ENCODE measurements around the gene SNAP29.
"Not testable (repeated sequence)": the region's sequence is repeated elsewhere in the genome, so short reads cannot be mapped to it uniquely, and the experiment has no call there.

The SNAP29 gene

DNA sequence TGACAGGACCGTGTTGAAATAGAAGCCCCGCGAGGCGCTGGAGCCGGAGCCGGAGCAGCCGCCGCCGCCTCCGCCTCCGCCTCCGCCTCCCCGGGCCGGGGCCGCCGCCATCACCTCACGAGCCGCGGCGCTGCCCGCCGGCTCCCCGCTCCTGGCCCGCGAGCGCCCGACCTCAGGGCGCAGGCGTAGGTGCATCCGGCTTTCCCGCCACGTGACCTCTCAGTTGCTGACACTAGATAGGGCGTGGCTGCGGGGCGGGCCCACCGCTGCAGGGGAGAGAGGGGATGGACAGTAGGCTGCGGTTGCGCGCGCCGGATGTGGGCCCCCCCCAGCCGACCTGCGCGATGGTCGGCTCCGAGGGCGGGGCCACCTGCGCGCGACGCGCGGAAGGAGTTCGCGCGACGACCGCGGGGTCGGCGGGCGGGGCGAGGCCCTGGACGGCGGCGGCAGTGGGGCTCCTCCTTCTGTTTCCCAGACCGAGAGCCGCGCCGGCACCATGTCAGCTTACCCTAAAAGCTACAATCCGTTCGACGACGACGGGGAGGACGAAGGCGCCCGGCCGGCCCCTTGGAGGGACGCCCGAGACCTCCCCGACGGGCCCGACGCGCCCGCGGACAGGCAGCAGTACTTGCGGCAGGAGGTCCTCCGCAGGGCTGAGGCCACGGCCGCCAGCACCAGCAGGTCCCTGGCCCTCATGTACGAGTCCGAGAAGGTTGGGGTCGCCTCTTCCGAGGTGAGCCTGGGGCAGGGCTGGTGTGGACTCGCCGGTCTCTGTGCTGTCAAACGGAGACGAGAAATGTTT lies at the start of gene SNAP29, which contains the start of gene PI4KA:
TSS of gene SNAP29 (plus strand) at position 393 of the 802 bp plus-strand sequence. CDS start at position 497, 104 bp downstream.
TSS of gene PI4KA (minus strand) at position 197 of the 802 bp plus-strand sequence. CDS start at position 111, 86 bp downstream.
- ATAC-seq = peak; percentile 97

DNA sequence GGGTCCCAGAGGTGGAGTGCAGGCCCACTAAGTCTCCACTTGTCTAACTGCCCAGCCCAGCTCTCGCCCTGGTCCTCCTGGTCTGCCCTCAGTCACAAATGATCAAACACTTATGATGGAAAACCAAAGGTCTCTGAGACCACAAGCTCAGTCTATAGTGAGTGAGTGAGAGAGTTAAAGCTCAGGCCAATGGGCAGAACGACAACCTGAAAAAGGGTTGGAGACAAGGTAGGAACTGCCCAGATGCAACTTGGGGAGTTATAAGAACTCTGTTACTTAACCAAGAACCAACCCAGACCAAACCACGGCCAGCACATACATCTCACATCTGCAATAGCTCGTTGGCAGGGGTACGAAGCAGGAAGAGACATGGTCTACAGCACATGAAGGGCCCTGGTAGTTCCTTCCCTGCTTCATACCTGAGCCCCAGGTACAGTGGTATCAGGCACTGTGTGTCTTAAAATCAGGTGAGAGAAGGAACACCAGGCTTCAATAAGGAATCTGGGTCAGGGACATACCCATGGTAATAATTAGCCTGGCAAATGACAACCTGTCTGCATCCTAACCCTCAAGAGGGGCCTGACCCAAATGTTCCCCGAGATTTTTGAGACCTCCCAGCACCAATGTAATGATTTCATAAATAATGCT lies 49.1 kb upstream of the SNAP29 start:
- Mint-ChIP-seq H3K27me3 (no peaks in the 10 kb centered on the region), H3K27ac (no peak overlapping the region)
- DNase-seq = no peak

More for the DNA sequence above, at the start of gene SNAP29, which contains the start of gene PI4KA:
- H3K9me3 Mint-ChIP-seq = no peaks in the 10 kb centered on the region
- H3K27me3 Mint-ChIP-seq = no peaks in the 10 kb centered on the region
- peak within 1 kb of the TSS; percentile 90 to 93 for H3K27ac Mint-ChIP-seq
- H3K4me1 Mint-ChIP-seq = peaks cover 70% of the 10 kb centered on the region
- peak within 1 kb of the TSS; percentile 82 to 86 for H3K4me3 Mint-ChIP-seq
- peak; percentile 98 to 99 for DNase-seq

DNA sequence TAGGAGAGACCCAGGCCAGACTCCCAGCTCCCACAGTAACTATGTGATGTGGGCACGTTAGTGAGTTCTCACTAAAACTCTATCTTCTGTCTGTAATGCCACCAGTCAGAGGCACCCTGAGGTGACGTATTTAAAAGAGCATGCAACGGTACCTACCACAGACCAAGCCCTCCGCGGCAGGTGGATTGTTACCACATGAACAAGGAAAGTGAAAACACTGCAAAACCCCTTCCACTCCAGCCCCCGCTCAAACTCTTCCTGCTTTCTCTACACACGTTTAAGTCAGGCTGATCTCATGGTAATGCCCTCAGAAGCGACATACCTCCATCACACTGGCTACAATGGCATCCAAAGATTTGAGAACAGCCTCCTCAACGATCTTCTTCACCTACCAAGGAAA lies 48.2 kb upstream of the SNAP29 start:
- ATAC-seq (peak; percentile 97), DNase-seq (peak; percentile 46 to 67)
- H3K9me3 Mint-ChIP-seq = no peaks in the 10 kb centered on the region
- H3K4me1 Mint-ChIP-seq = peaks cover 38% of the 10 kb centered on the region
- peak overlapping the region; percentile 44 to 79 for H3K4me3 Mint-ChIP-seq
- peak overlapping the region; percentile 82 to 93 for H3K27ac Mint-ChIP-seq
- no peaks in the 10 kb centered on the region for H3K27me3 Mint-ChIP-seq

More for the DNA sequence above, 49.1 kb upstream of the SNAP29 start:
- Mint-ChIP-seq H3K4me1 (peaks cover 38% of the 10 kb centered on the region), H3K4me3 (no peak overlapping the region), H3K9me3 (no peaks in the 10 kb centered on the region)
- no peak for ATAC-seq

DNA sequence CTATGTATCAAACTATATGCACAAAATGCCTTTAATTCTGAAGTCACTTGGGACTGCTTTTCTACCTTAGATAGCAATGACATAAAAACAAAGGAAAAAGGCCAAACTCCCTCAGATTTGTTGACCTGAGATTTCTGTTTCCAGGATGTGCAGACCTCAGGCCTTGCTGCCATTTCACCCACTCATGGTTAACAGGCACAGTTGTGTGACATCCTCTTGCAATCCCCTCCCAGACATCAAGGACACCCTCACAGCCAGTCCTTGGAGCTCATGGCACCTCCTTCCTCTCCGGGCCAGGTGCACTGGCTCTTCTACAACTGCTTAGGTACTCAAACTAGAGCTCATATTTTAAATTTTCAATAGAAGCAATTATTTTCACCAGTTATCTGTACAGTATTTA lies 47.6 kb upstream of the SNAP29 start:
- Mint-ChIP-seq H3K27ac (peak overlapping the region; percentile 82 to 93), H3K4me3 (peak overlapping the region; percentile 54 to 79), H3K4me1 (peaks cover 38% of the 10 kb centered on the region), H3K9me3 (no peaks in the 10 kb centered on the region), H3K27me3 (no peaks in the 10 kb centered on the region)
- peak in 1 of 2 donors; percentile 8 for DNase-seq
- peak; percentile 57 for ATAC-seq

DNA sequence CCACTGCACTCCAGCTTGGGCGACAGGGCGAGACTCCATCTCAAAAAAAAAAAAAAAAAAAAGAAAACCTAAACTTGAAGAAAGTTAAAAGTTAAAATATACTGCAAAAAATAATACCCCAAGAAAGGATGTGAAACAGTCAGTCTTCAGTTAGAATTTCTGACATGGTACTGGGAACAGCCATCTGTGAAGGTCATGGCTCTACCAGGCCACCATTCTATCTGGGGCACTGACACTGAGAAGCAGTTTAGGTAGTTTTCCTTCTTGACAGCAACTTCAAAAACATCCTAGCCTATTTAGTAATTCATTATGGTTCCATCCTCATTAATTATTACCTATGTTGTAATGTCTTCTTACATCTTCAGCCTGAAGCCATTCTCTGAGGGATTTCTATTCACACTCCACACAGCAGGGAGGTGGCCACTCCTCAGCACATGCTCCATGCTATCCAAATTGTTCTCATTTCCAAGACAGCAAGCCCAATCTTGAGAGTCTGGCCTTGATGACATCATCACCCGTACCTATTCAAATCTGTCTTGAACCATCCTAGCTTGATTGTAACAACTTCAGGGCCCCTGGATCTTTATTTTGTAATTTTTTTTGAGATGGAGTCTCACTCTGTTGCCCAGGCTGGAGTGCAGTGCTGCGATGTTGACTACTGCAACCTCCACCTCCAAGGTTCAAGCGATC lies 46.7 kb upstream of the SNAP29 start:
- no peaks in the 10 kb centered on the region for H3K27me3 Mint-ChIP-seq
- H3K9me3 Mint-ChIP-seq = no peaks in the 10 kb centered on the region
- no peak overlapping the region for H3K27ac Mint-ChIP-seq
- no peak overlapping the region for H3K4me3 Mint-ChIP-seq
- H3K4me1 Mint-ChIP-seq = peaks cover 38% of the 10 kb centered on the region
- no peak for DNase-seq
- ATAC-seq = no peak

DNA sequence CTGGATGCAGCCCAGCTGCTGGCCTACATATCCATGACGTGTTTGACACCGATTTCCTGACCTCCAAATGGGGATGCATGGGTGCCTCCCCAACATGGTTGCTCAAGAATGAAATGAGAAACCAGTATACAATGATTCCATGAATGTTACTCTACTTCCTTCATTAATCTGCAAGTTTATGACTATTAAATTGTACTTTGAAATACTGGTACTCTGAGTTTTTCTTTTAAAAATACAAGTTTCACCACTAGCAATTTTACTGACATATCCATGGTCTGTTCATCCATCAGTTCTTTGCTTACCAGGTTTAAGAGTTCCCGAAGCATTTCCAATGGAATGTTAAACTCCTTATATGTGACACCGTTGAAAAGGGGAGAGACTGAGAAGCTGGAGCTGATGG lies 45.8 kb upstream of the SNAP29 start:
- no peaks in the 10 kb centered on the region for H3K27me3 Mint-ChIP-seq
- no peak overlapping the region for H3K27ac Mint-ChIP-seq
- peaks cover 38% of the 10 kb centered on the region for H3K4me1 Mint-ChIP-seq
- no peaks in the 10 kb centered on the region for H3K9me3 Mint-ChIP-seq
- H3K4me3 Mint-ChIP-seq = no peak overlapping the region
- no peak for ATAC-seq
- no peak for DNase-seq

DNA sequence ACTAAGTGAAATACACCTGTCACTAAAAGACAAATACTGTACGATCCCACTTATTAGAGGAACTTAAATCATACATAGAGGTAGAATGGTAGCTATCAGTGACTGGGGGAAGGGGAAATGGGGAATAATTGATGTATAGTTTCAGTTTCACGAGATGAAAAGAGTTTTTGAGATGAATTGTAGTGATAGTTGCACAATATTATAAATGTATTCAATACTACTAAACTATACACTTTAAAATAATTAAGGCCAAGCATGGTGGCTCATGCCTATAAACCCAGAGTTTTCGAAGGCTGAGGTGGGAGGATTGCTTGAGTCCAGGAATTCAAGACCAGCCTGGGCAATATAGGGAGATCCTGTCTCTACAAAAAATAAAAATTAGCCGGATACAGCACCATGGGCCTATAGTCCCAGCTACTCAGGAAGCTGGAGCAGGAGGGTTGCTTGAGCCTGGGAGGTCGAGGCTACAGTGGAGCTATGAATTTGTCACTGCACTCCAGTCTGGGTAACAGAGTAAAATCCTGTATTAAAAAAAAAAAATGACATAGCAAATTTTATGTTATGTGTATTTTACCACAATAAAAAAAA lies 44.5 kb upstream of the SNAP29 start:
- H3K9me3 Mint-ChIP-seq = no peaks in the 10 kb centered on the region
- peak overlapping the region in 1 of 2 donors; percentile 40 for H3K27ac Mint-ChIP-seq
- DNase-seq (no peak), ATAC-seq (no peak)
- no peak overlapping the region for H3K4me3 Mint-ChIP-seq
- H3K27me3 Mint-ChIP-seq = no peaks in the 10 kb centered on the region
- H3K4me1 Mint-ChIP-seq = peaks cover 38% of the 10 kb centered on the region

DNA sequence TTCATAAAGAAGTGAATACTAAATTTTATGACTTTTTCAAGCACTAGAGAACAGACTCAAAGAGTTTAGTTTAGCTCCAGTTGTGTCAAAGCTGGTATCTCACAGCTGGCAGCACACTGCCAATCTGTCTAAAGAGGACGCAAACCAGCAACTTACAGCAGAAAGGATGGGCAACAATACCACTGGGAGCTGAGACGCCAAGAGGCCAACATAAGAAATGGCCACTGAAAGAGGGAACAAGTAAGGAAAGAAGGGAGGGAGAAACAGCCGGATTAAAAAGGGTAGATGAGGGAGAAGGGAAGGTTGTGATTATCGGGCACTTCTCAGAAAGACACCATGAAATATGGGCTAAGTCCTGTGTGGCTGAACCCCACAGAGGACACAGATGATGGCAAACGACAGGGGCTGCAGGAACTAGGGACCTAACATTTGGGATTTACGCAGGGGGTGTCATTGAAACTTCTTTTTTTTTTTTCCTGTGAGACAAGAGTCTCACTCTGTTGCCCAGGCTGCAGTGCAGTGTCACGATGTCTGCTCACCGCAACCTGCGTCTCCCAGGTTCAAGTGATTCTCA lies 43.2 kb upstream of the SNAP29 start:
- DNase-seq (no peak), ATAC-seq (no peak)
- no peaks in the 10 kb centered on the region for H3K9me3 Mint-ChIP-seq
- H3K27ac Mint-ChIP-seq = no peak overlapping the region
- peaks cover 26% of the 10 kb centered on the region for H3K4me1 Mint-ChIP-seq
- H3K27me3 Mint-ChIP-seq = no peaks in the 10 kb centered on the region
- H3K4me3 Mint-ChIP-seq = no peak overlapping the region

DNA sequence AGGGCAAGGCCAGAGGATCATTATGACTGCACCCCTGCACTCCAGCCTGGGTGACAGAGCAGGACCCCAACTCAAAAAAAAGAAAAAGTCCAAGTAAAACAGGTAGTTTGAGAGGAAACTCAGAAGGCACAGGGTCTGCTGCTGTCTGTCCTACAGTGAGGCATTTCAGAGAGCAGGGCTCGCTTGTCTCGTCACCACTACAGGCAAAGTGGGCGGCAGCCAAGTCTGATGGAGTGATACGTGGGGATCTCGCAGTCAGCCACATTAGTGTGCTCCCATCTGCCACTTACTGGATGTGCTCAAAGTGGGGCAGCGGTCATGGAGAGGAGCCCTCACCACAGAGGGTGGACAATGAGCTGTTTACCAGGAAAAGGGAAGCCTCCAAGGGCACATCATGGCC lies 42.2 kb upstream of the SNAP29 start:
- no peaks in the 10 kb centered on the region for H3K27me3 Mint-ChIP-seq
- H3K4me3 Mint-ChIP-seq = no peak overlapping the region
- H3K27ac Mint-ChIP-seq = peak overlapping the region in 1 of 2 donors; percentile 19
- DNase-seq (no peak), ATAC-seq (no peak)
- H3K9me3 Mint-ChIP-seq = no peaks in the 10 kb centered on the region
- H3K4me1 Mint-ChIP-seq = peaks cover 16% of the 10 kb centered on the region

DNA sequence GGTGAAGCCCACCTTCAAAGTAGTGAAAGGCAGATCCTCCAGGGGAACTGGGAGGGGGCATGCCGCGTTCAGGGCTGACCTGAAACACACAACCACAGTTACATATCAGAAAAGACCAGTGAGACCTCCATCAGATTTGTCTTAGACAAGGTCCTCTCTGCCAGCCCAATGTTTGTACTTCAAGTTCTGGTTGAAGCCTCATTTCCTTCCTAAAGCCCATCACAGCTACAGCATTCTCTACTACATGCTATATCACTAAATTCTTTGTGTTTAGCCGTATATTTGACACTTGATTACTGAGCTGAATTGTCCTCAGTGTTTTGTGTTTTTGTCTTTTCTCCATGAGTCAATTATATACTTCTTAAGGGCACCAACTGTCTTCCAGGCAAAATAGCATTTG lies 40.3 kb upstream of the SNAP29 start:
- Mint-ChIP-seq H3K9me3 (no peaks in the 10 kb centered on the region), H3K27ac (no peak overlapping the region), H3K27me3 (no peaks in the 10 kb centered on the region), H3K4me1 (peaks cover 7% of the 10 kb centered on the region), H3K4me3 (no peak overlapping the region)
- no peak for DNase-seq
- ATAC-seq = no peak

DNA sequence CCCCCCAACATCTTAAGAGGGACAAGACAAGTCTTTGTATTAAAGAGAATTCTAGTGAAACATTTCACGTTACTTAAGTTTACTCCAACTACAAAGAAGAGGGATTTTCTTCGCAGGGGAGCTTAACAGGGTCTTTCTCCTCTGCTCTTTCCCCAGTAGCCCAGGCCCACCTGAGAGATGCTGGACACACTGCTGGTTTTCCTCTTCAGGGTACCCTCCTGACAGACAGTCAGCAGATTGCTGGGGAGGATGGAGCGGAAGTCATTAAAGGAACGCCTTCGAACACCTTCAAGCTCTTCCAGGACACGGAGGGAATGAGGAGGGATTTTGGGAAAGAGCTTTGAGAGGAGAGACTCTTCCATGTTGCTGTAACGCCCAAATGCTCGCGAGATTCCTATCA lies 39.3 kb upstream of the SNAP29 start:
- Mint-ChIP-seq H3K9me3 (no peaks in the 10 kb centered on the region), H3K27ac (no peak overlapping the region), H3K4me1 (no peaks in the 10 kb centered on the region), H3K27me3 (no peaks in the 10 kb centered on the region), H3K4me3 (no peak overlapping the region)
- no peak for DNase-seq
- ATAC-seq = no peak

DNA sequence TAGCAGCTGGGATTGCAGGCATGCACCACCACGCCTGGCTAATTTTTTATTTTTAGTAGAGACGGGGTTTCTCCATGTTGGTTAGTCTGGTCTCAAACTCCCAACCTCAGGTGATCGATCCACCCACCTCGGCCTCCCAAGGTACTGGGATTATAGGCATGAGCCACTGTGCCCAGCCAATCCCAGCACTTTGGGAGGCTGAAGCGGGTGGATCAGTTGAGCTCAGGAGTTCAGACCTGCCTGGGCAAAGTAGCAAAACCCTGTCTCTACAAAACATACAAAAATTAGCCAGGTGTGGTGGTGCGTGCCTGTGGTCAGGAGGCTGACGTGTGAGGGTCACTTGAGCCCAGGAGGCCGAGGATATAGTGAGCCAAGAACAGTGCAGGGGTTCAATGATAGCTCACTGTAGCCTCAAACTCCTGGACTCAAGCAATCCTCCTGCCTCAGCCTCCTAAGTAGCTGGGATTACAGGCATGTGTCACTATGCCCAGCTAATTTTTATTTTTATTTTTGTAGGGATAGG lies 37.0 kb upstream of the SNAP29 start:
- not testable (repeated sequence) for ATAC-seq

DNA sequence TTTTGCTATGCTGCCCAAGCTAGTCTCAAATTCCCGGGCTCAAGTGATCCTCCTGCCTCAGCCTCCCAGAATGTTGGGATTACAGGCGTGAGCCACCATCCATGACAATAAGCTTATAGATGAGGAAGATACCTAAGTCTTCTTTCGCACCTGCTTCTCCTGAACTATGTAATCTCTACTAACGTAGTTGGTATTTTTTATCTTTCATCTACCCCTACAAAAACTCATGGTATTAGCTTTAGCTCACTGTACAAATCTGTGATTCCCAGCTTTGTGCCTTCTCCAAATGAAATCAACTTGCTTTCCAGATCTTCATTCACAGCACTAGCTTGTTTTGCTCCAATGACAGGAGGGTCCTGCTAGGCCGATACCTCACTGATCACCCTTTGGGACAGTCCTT lies 36.6 kb upstream of the SNAP29 start:
- Mint-ChIP-seq H3K9me3 (no peaks in the 10 kb centered on the region), H3K4me3 (no peak overlapping the region), H3K27me3 (no peaks in the 10 kb centered on the region), H3K4me1 (no peaks in the 10 kb centered on the region), H3K27ac (no peak overlapping the region)
- DNase-seq = no peak
- ATAC-seq = no peak

More for the DNA sequence above, 37.0 kb upstream of the SNAP29 start:
- H3K27me3 Mint-ChIP-seq, DNase-seq, H3K9me3 Mint-ChIP-seq, H3K27ac Mint-ChIP-seq, H3K4me1 Mint-ChIP-seq, H3K4me3 Mint-ChIP-seq: not testable (repeated sequence)

DNA sequence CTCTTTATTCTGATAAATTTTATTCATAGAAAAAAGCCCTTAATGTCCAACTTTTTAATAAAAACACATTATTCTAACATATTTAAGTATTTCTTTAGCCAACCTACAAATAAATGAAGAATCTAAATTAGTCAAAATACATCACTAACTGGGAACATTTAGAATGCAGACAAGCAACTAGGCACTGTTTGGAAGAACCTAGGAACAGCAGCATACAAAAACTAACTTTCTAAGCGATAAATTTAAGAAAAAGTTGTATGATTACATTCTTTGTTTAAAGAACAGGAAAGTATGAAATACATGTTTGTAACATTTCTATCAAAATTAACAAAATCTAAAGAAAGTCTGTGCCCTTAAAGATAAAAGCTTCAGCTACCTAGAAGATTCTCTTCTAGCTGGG lies 35.5 kb upstream of the SNAP29 start:
- Mint-ChIP-seq H3K4me3 (no peak overlapping the region), H3K27me3 (no peaks in the 10 kb centered on the region), H3K9me3 (no peaks in the 10 kb centered on the region), H3K4me1 (no peaks in the 10 kb centered on the region), H3K27ac (no peak overlapping the region)
- ATAC-seq (no peak), DNase-seq (no peak)

DNA sequence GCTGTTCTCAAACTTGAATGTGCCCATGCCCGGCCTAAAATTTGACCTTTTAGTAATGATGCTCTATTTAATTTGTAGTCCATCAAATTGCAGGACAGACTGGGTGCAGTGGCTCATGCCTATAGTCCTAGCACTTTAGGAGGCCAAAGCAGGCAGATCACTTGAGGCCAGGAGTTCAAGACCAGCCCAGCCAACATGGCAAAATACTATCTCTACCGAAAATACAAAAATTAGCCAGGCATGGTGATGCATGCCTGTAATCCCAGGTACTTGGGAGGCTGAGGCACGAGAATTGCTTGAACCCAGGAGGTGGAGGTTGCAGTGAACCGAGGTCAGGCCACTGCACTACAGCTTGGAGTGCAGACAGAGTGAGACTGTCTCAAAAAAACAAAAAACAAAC lies 33.6 kb upstream of the SNAP29 start:
- not testable (repeated sequence) for H3K27ac Mint-ChIP-seq, H3K4me3 Mint-ChIP-seq, H3K27me3 Mint-ChIP-seq, H3K4me1 Mint-ChIP-seq, ATAC-seq, DNase-seq, H3K9me3 Mint-ChIP-seq

Data from stimulated activated naive CD8-positive, alpha-beta T cell treated with anti-CD3 and anti-CD28 coated beads, Interleukin-15, amount 100 ng/mL, for 72 hours (primary cell).